Type B pancreatic cell (in vitro differentiated cells): ENCODE data around the gene STIM1. TPM values are rescaled to one million over a fixed set of nuclear protein-coding genes. Genes with fewer than 3 reads are reported as not detected.
A peak's percentile ranks its signal among the peaks of the same experiment; 100 is the strongest.

Experiments used
- DNase-seq: peaks from one replicate; pipeline ENCODE4 v3.0.0; 2021; ENCODE audit warnings: mixed read lengths; ENCODE audit not compliant: unreplicated experiment; ENCODE audit errors: extremely low spot score
- H3K27ac Mint-ChIP-seq: 2 replicates; pipeline ENCODE4 v1.8.0; 2021; ENCODE audit warnings: mild to moderate bottlenecking, mixed read lengths
- H3K27me3 Mint-ChIP-seq: 2 replicates; pipeline ENCODE4 v1.8.0; 2021; ENCODE audit warnings: mixed read lengths
- H3K36me3 Mint-ChIP-seq: 2 replicates; pipeline ENCODE4 v1.8.0; 2021; ENCODE audit warnings: mixed read lengths
- H3K4me1 Mint-ChIP-seq: one replicate; pipeline ENCODE4 v1.8.0; 2021; ENCODE audit warnings: mixed read lengths; ENCODE audit not compliant: unreplicated experiment
- H3K4me3 Mint-ChIP-seq: 2 replicates; pipeline ENCODE4 v1.8.0; 2021; ENCODE audit warnings: mild to moderate bottlenecking, mixed read lengths
- H3K9me3 Mint-ChIP-seq: 2 replicates; pipeline ENCODE4 v1.8.0; 2021; ENCODE audit warnings: mixed read lengths
- CTCF ChIP-seq: fragments of 200-600 bp; sonication (generic); conservative IDR thresholded peaks from 2 replicates; pipeline ENCODE4 v1.5.0; 2021; ENCODE audit warnings: antibody characterized with exemption, mild to moderate bottlenecking
- total RNA-seq: library from RNA; stranded (reverse); gene quantifications from 2 replicates; pipeline ENCODE4 v1.2.1, GENCODE V29; 2021; ENCODE audit warnings: low replicate concordance

The STIM1 gene
- total RNA-seq, 1 donor from 2014 or later = 38.9 TPM

DNA sequence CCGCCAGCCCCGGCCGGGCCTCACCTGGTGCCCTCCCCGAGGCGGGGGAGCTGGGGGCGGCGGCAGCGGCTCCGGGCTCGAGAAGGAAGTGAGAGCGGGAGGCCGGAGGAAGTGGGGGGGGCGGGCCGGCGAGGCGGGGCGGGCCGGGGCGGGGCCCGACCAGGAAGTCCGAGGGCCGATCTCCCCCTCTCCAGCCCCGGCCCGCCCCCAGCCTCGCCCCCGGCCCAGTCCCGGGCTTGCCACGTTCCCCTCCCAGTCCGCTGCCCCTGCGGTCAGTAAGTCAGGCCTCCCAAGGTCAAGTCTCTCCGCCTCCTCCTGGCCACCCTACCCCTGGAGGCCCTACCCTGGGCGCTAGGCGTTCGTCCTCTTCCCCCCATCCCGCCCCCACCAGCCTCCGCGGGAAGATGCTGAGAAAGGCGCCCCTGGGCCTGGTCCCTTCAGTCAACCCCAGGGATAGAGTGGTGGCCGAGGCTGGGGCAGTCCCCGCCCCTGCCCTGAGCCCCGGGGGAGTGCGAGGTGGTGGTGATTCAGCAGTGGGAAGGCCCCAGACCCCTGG, 14.5 kb upstream of the STIM1 start, which contains the start of gene RHOG:
TSS of gene RHOG (minus strand) at position 90 of the 556 bp plus-strand sequence. CDS start 12,821 bp downstream, outside the sequence.
- Mint-ChIP-seq H3K36me3 (no peaks in the 10 kb centered on the region), H3K9me3 (no peaks in the 10 kb centered on the region), H3K4me3 (peak within 1 kb of the TSS; percentile 90), H3K27me3 (no peaks in the 10 kb centered on the region), H3K4me1 (peaks cover 25% of the 10 kb centered on the region), H3K27ac (peak within 1 kb of the TSS; percentile 81)
- no peak for TF ChIP-seq CTCF
- peak; percentile 78 for DNase-seq

GRCh38 chr11:3841426-3842350, 13.8 kb upstream of the STIM1 start:
- Mint-ChIP-seq H3K4me1 (peaks cover 25% of the 10 kb centered on the region), H3K36me3 (no peaks in the 10 kb centered on the region), H3K9me3 (no peaks in the 10 kb centered on the region), H3K27ac (peak overlapping the region; percentile 81), H3K4me3 (peak overlapping the region; percentile 87), H3K27me3 (no peaks in the 10 kb centered on the region)
- TF ChIP-seq CTCF = peak; percentile 76
- DNase-seq = peak; percentile 87

DNA sequence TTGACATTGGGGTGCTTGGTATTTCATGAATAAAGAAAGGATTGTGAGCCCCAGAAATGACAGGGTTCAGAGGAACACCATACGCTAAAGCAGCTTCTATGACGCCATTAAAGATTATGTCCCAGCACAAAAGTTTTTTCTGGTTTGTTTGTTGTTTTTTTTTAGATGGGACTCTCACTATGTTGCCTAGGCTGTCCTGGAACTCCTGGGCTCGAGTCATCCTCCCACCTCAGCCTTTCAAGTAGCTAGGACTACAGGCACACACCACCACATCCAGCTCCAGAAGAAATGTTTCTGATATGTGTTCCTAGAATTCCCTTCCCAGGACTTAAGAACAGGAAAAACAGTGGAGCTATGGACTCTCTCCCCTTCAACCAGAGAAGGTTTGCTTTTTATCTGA, 12.1 kb upstream of the STIM1 start:
- no peaks in the 10 kb centered on the region for H3K27me3 Mint-ChIP-seq

GRCh38 chr11:3845246-3845645, 10.2 kb upstream of the STIM1 start:
- peaks cover 4% of the 10 kb centered on the region for H3K4me1 Mint-ChIP-seq
- no peak overlapping the region for H3K4me3 Mint-ChIP-seq
- TF ChIP-seq CTCF = no peak
- no peaks in the 10 kb centered on the region for H3K36me3 Mint-ChIP-seq
- no peaks in the 10 kb centered on the region for H3K9me3 Mint-ChIP-seq
- no peaks in the 10 kb centered on the region for H3K27me3 Mint-ChIP-seq
- H3K27ac Mint-ChIP-seq = no peak overlapping the region
- no peak for DNase-seq

More for the DNA sequence above, 12.1 kb upstream of the STIM1 start:
- TF ChIP-seq CTCF = no peak
- Mint-ChIP-seq H3K9me3 (no peaks in the 10 kb centered on the region), H3K27ac (no peak overlapping the region), H3K36me3 (no peaks in the 10 kb centered on the region), H3K4me1 (peaks cover 17% of the 10 kb centered on the region), H3K4me3 (no peak overlapping the region)
- no peak for DNase-seq

GRCh38 chr11:3845670-3846069, 9.8 kb upstream of the STIM1 start:
- DNase-seq = no peak
- H3K27me3 Mint-ChIP-seq = no peaks in the 10 kb centered on the region
- H3K9me3 Mint-ChIP-seq = no peaks in the 10 kb centered on the region
- no peak for TF ChIP-seq CTCF
- H3K4me1 Mint-ChIP-seq = peaks cover 4% of the 10 kb centered on the region
- H3K4me3 Mint-ChIP-seq = no peak overlapping the region
- H3K36me3 Mint-ChIP-seq = no peaks in the 10 kb centered on the region
- no peak overlapping the region for H3K27ac Mint-ChIP-seq
